ENCODE data around the gene FBXO2. TPM values are rescaled to one million over a fixed set of nuclear protein-coding genes. Genes with fewer than 3 reads are reported as not detected.

Gene FBXO2
- total RNA-seq, 2 donors from 2014 or later, result 13.2 to 16.3 TPM

- ATAC-seq (no peak), DNase-seq (ENCODE audit: low spot score) (no peak)
- peak overlapping the region; percentile 42 for H3K4me3 Mint-ChIP-seq
- H3K27ac Mint-ChIP-seq, result no peak overlapping the region
- H3K9me3 Mint-ChIP-seq, result no peaks in the 10 kb centered on the region
- H3K27me3 Mint-ChIP-seq, result no peaks in the 10 kb centered on the region
- no peaks in the 10 kb centered on the region for H3K36me3 Mint-ChIP-seq
- H3K4me1 Mint-ChIP-seq (ENCODE audit: low read depth in 2 of 2), result peaks cover 27% of the 10 kb centered on the region in 2 donors
Observed at GRCh38 chr1:11653101-11653860, 948 bp downstream of the FBXO2 start.

GRCh38 chr1:11652203-11652780, 1.9 kb downstream of the FBXO2 start:
- ATAC-seq, result no peak
- peak overlapping the region in 1 of 2 donors; percentile 73 for H3K27ac Mint-ChIP-seq
- no peak for DNase-seq (ENCODE audit: low spot score)
- H3K4me3 Mint-ChIP-seq, result no peak overlapping the region
- no peaks in the 10 kb centered on the region for H3K36me3 Mint-ChIP-seq
- H3K4me1 Mint-ChIP-seq (ENCODE audit: low read depth in 2 of 2), result peaks cover 27% of the 10 kb centered on the region in 2 donors
- no peaks in the 10 kb centered on the region for H3K27me3 Mint-ChIP-seq
- no peaks in the 10 kb centered on the region for H3K9me3 Mint-ChIP-seq

- peaks cover 27 to 31% of the 10 kb centered on the region in 2 donors for H3K4me1 Mint-ChIP-seq (ENCODE audit: low read depth in 2 of 2)
- H3K27ac Mint-ChIP-seq, result peak overlapping the region; percentile 71 to 89
- no peaks in the 10 kb centered on the region for H3K36me3 Mint-ChIP-seq
- ATAC-seq (no peak), DNase-seq (ENCODE audit: low spot score) (no peak)
- H3K4me3 Mint-ChIP-seq, result peak overlapping the region; percentile 80
- H3K9me3 Mint-ChIP-seq, result no peaks in the 10 kb centered on the region
- no peaks in the 10 kb centered on the region for H3K27me3 Mint-ChIP-seq
Observed at GRCh38 chr1:11651017-11651416, 3.2 kb downstream of the FBXO2 start.

- ATAC-seq (peak; percentile 89 to 92), DNase-seq (ENCODE audit: low spot score) (peak; percentile 95)
- no peaks in the 10 kb centered on the region for H3K27me3 Mint-ChIP-seq
- peaks cover 27 to 28% of the 10 kb centered on the region in 2 donors for H3K4me1 Mint-ChIP-seq (ENCODE audit: low read depth in 2 of 2)
- peak overlapping the region; percentile 80 for H3K4me3 Mint-ChIP-seq
- peak overlapping the region; percentile 71 to 89 for H3K27ac Mint-ChIP-seq
- no peaks in the 10 kb centered on the region for H3K9me3 Mint-ChIP-seq
- no peaks in the 10 kb centered on the region for H3K36me3 Mint-ChIP-seq
Observed at GRCh38 chr1:11650331-11650991, 3.8 kb downstream of the FBXO2 start.

- ATAC-seq (peak in 1 of 2 donors; percentile 1), DNase-seq (ENCODE audit: low spot score) (no peak)
- H3K4me1 Mint-ChIP-seq (ENCODE audit: low read depth in 2 of 2), result peaks cover 25 to 27% of the 10 kb centered on the region in 2 donors
- no peaks in the 10 kb centered on the region for H3K9me3 Mint-ChIP-seq
- H3K4me3 Mint-ChIP-seq, result peak overlapping the region; percentile 80
- no peaks in the 10 kb centered on the region for H3K36me3 Mint-ChIP-seq
- no peaks in the 10 kb centered on the region for H3K27me3 Mint-ChIP-seq
- H3K27ac Mint-ChIP-seq, result peak overlapping the region in 1 of 2 donors; percentile 71
Observed at GRCh38 chr1:11649624-11650330, 4.5 kb downstream of the FBXO2 start.

GRCh38 chr1:11649237-11649623, 5.0 kb downstream of the FBXO2 start:
- no peaks in the 10 kb centered on the region for H3K27me3 Mint-ChIP-seq
- no peak overlapping the region for H3K4me3 Mint-ChIP-seq
- no peak for DNase-seq (ENCODE audit: low spot score)
- no peaks in the 10 kb centered on the region for H3K36me3 Mint-ChIP-seq
- H3K4me1 Mint-ChIP-seq (ENCODE audit: low read depth in 2 of 2), result peaks cover 25 to 27% of the 10 kb centered on the region in 2 donors
- no peaks in the 10 kb centered on the region for H3K9me3 Mint-ChIP-seq
- no peak overlapping the region for H3K27ac Mint-ChIP-seq
- no peak for ATAC-seq

GRCh38 chr1:11648732-11649158, 5.5 kb downstream of the FBXO2 start:
- Mint-ChIP-seq H3K36me3 (no peaks in the 10 kb centered on the region), H3K9me3 (no peaks in the 10 kb centered on the region), H3K4me3 (no peak overlapping the region), H3K4me1 (ENCODE audit: low read depth in 2 of 2) (peaks cover 25 to 27% of the 10 kb centered on the region in 2 donors), H3K27ac (no peak overlapping the region), H3K27me3 (no peaks in the 10 kb centered on the region)
- peak in 1 of 2 donors; percentile 43 for ATAC-seq
- no peak for DNase-seq (ENCODE audit: low spot score)

- no peaks in the 10 kb centered on the region for H3K27me3 Mint-ChIP-seq
Observed at GRCh38 chr1:11648039-11648438, 6.2 kb downstream of the FBXO2 start.

GRCh38 chr1:11647333-11647732, 6.9 kb downstream of the FBXO2 start:
- H3K4me1 Mint-ChIP-seq (ENCODE audit: low read depth in 2 of 2), result peaks cover 26 to 27% of the 10 kb centered on the region in 2 donors
- H3K36me3 Mint-ChIP-seq, result no peaks in the 10 kb centered on the region
- peak overlapping the region in 1 of 2 donors; percentile 47 for H3K27ac Mint-ChIP-seq
- no peak for DNase-seq (ENCODE audit: low spot score)
- ATAC-seq, result no peak
- H3K4me3 Mint-ChIP-seq, result no peak overlapping the region
- no peaks in the 10 kb centered on the region for H3K9me3 Mint-ChIP-seq
- H3K27me3 Mint-ChIP-seq, result no peaks in the 10 kb centered on the region

More at GRCh38 chr1:11648039-11648438, 6.2 kb downstream of the FBXO2 start:
- no peaks in the 10 kb centered on the region for H3K36me3 Mint-ChIP-seq
- H3K4me3 Mint-ChIP-seq, result no peak overlapping the region
- no peaks in the 10 kb centered on the region for H3K9me3 Mint-ChIP-seq
- ATAC-seq (no peak), DNase-seq (ENCODE audit: low spot score) (no peak)
- no peak overlapping the region for H3K27ac Mint-ChIP-seq
- peaks cover 25 to 27% of the 10 kb centered on the region in 2 donors for H3K4me1 Mint-ChIP-seq (ENCODE audit: low read depth in 2 of 2)

- ATAC-seq (no peak), DNase-seq (ENCODE audit: low spot score) (no peak)
- H3K4me1 Mint-ChIP-seq (ENCODE audit: low read depth in 2 of 2), result peaks cover 17 to 22% of the 10 kb centered on the region in 2 donors
- no peaks in the 10 kb centered on the region for H3K27me3 Mint-ChIP-seq
- peak overlapping the region in 1 of 2 donors; percentile 47 for H3K27ac Mint-ChIP-seq
- H3K4me3 Mint-ChIP-seq, result no peak overlapping the region
- H3K36me3 Mint-ChIP-seq, result no peaks in the 10 kb centered on the region
- H3K9me3 Mint-ChIP-seq, result no peaks in the 10 kb centered on the region
Observed at GRCh38 chr1:11646317-11646716, 7.9 kb downstream of the FBXO2 start.

- Mint-ChIP-seq H3K9me3 (no peaks in the 10 kb centered on the region), H3K4me3 (no peak overlapping the region), H3K27me3 (no peaks in the 10 kb centered on the region), H3K27ac (no peak overlapping the region), H3K36me3 (no peaks in the 10 kb centered on the region), H3K4me1 (ENCODE audit: low read depth in 2 of 2) (peaks cover 12 to 16% of the 10 kb centered on the region in 2 donors)
- ATAC-seq (peak in 1 of 2 donors; percentile 43), DNase-seq (ENCODE audit: low spot score) (peak; percentile 83)
Observed at GRCh38 chr1:11645670-11646265, 8.5 kb downstream of the FBXO2 start.

- no peaks in the 10 kb centered on the region for H3K36me3 Mint-ChIP-seq
- H3K27me3 Mint-ChIP-seq, result no peaks in the 10 kb centered on the region
- no peak for DNase-seq (ENCODE audit: low spot score)
- H3K9me3 Mint-ChIP-seq, result no peaks in the 10 kb centered on the region
- H3K4me3 Mint-ChIP-seq, result no peak overlapping the region
- H3K27ac Mint-ChIP-seq, result no peak overlapping the region
- ATAC-seq, result no peak
- H3K4me1 Mint-ChIP-seq (ENCODE audit: low read depth in 2 of 2), result peaks cover 7 to 15% of the 10 kb centered on the region in 2 donors
Observed at GRCh38 chr1:11645270-11645669, 9.0 kb downstream of the FBXO2 start.

- Mint-ChIP-seq H3K4me1 (ENCODE audit: low read depth in 2 of 2) (peaks cover 0 to 8% of the 10 kb centered on the region in 2 donors), H3K4me3 (no peak overlapping the region), H3K27me3 (no peaks in the 10 kb centered on the region), H3K27ac (peak overlapping the region in 1 of 2 donors; percentile 43), H3K9me3 (no peaks in the 10 kb centered on the region), H3K36me3 (no peaks in the 10 kb centered on the region)
- ATAC-seq (no peak), DNase-seq (ENCODE audit: low spot score) (no peak)
Observed at GRCh38 chr1:11643782-11644181, 10.4 kb downstream of the FBXO2 start.
